ENCODE data around the gene ODF2.

Gene ODF2

DNA sequence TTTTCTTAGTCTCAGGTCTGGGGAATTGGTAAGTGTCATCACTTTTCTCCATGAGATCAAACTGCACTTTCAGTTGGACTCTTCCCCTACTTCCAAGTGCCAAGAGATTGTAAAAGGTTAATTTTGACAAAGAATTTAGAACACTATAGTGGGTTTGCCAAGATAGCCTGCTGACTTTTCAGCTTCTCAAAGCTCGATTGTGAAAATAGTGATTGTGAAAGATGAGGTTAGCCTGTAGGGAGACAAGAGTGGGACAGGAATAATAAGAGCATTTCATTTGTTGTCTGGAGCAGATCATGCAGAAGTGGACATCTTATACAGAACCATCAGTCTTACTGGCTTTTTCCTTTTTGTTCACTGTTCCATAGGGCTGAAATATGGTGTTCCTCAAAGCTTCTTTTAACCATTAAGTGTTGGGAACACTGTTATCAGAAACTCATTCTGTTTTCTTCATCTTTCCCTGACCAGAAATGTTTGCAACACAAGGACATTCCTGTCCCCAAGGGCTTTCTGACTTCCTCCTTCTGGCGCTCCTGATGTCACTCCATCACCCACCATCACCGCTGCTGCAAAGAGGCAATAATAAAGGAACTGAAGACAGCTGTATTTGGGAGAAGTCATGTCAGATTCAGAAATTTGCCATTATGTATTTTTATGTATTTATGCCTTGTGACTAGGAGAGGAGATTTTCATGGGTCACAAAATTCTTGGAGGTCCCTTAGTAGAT lies 85.0 kb downstream of the ODF2 start:
- no peak for DNase-seq

- DNase-seq = no peak
These were observed 90.7 kb downstream of the ODF2 start for GRCh38 chr9:128546504-128546903.

GRCh38 chr9:128548876-128549275 lies 93.1 kb downstream of the ODF2 start:
- DNase-seq = no peak

GRCh38 chr9:128550226-128550625 lies 94.4 kb downstream of the ODF2 start:
- DNase-seq = no peak

All from OCI-M1 (cell line).